ENCODE results near the gene CNOT1. TPM values are rescaled to one million over a fixed set of nuclear protein-coding genes. Genes with fewer than 3 reads are reported as not detected.

CNOT1 gene
- total and polyA plus RNA-seq, 4 donors, result 34.0 to 131 (median 78.5) TPM

DNA sequence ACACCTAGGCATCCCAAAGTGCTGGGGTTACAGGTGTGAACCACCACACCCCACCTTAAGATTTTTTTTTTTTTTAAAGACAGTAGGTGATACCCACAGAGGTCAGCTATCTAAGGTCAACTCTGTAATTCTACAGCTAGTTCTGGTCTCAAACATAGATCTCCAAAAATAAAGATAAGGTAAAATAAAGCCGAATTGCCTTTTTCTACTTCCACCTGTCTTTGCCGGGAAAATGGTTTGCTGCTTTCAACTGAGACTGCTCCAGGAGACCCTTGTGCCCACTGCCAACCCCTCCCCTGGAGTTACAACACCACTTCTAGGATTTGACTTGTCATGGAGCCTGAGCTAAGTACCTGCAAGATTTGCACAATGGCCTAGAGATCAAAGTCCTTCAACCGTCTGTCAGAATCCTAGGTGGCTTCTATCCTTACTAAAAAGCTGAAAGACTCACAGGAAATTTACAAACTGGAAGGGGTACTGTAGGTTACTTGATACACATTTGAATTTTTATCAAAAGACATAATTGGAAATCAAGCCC is 4.7 kb upstream of the CNOT1 start (continued):
- TF ChIP-seq NR2F2 (IDR thresholded peaks at IDR 0.05) (peak; percentile 30), TAF1 (conservative IDR thresholded peaks at IDR 0.05) (no peak)
- TF ChIP-seq, protein P1, sequence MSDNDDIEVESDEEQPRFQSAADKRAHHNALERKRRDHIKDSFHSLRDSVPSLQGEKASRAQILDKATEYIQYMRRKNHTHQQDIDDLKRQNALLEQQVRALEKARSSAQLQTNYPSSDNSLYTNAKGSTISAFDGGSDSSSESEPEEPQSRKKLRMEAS (IDR thresholded peaks at IDR 0.05), result no peak

DNA sequence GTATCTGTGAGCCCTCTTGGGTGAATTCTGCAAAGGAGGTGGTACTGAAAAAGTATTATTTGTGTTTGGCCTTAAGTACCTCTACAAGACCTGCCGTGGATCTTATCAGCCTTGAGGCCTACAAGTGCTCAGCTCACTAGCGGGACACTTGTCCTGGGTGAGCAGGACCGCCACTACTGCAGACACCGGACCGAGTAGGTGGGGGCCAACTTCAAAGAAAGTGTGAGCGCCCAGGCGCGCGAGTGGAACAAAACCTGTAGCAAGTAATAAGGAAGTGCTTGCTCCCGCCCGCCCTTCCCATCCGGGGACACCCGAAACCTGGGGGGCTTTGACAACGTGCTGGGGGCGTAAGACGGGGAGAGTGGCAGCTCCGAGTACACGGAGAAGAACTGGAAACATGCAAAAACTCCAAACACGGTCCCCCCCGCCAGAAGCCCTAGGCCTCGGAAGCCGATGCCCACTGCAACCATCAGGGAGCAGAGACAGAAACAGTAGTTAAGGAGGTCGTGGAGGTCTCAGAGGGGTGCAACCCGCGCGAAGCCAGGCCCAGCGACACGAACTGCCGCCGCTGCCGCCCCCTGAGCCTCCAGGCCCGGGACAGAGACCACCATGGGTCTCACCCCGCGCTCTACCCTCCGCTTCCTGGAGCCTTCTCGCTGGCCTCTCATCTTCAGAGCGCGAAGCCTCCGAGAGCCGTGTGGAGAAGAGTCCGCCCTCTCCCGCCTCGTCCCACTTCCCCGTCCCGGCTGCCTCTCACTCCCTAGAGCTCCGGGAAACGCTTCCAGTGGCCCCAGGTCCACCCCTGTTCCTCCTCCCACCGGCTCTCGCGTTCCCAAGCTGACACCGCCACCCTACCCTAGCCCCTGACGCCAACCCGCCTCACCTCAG is 537 bp downstream of the CNOT1 start:
- Histone ChIP-seq H3K4me3 (ENCODE audit: low read depth in 1 of 3, low read length in 3 of 3) (peak overlapping the region; percentile 86 to 97 (median 92)), H3K9me3 (ENCODE audit: control insufficient read depth in 4 of 4, low read length in 3 of 4) (no peaks in the 10 kb centered on the region), H3K36me3 (ENCODE audit: control insufficient read depth in 4 of 4, insufficient read depth in 3 of 4, low read depth in 1 of 4, low read length in 3 of 4) (peaks cover 0 to 5% (median under 1%) of the 10 kb centered on the region in 4 donors), H3K27ac (ENCODE audit: low read depth in 1 of 2, low read length in 2 of 2) (peak overlapping the region; percentile 93 to 97), H3K9ac (ENCODE audit: low read depth in 1 of 2, low read length in 2 of 2) (peak overlapping the region; percentile 70 to 92), H3K4me1 (ENCODE audit: control insufficient read depth in 4 of 4, insufficient read depth in 4 of 4, low read length in 3 of 4) (peaks cover 0 to 14% (median 9%) of the 10 kb centered on the region in 4 donors), H3K27me3 (ENCODE audit: control insufficient read depth in 4 of 4, insufficient read depth in 4 of 4, low read length in 3 of 4) (no peaks in the 10 kb centered on the region)
- TF ChIP-seq FOXA2 (IDR thresholded peaks at IDR 0.05) (no peak), RAD21 (IDR thresholded peaks at IDR 0.05) (no peak), JUND (IDR thresholded peaks at IDR 0.05) (no peak), NR2F2 (IDR thresholded peaks at IDR 0.05) (no peak), YY1 (IDR thresholded peaks at IDR 0.05) (no peak), EGR1 (IDR thresholded peaks at IDR 0.05; ENCODE audit: low read depth in 2 of 2) (no peak), GABPA (IDR thresholded peaks at IDR 0.05 in 1 of 2, conservative IDR thresholded peaks at IDR 0.05 in 1 of 2) (no peak), SP1 (IDR thresholded peaks at IDR 0.05) (no peak)
- TF ChIP-seq, protein P1 (IDR thresholded peaks at IDR 0.05), result no peak
- TF ChIP-seq, protein P2, sequence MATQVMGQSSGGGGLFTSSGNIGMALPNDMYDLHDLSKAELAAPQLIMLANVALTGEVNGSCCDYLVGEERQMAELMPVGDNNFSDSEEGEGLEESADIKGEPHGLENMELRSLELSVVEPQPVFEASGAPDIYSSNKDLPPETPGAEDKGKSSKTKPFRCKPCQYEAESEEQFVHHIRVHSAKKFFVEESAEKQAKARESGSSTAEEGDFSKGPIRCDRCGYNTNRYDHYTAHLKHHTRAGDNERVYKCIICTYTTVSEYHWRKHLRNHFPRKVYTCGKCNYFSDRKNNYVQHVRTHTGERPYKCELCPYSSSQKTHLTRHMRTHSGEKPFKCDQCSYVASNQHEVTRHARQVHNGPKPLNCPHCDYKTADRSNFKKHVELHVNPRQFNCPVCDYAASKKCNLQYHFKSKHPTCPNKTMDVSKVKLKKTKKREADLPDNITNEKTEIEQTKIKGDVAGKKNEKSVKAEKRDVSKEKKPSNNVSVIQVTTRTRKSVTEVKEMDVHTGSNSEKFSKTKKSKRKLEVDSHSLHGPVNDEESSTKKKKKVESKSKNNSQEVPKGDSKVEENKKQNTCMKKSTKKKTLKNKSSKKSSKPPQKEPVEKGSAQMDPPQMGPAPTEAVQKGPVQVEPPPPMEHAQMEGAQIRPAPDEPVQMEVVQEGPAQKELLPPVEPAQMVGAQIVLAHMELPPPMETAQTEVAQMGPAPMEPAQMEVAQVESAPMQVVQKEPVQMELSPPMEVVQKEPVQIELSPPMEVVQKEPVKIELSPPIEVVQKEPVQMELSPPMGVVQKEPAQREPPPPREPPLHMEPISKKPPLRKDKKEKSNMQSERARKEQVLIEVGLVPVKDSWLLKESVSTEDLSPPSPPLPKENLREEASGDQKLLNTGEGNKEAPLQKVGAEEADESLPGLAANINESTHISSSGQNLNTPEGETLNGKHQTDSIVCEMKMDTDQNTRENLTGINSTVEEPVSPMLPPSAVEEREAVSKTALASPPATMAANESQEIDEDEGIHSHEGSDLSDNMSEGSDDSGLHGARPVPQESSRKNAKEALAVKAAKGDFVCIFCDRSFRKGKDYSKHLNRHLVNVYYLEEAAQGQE (IDR thresholded peaks at IDR 0.05), result no peak
- TF ChIP-seq, protein P3, sequence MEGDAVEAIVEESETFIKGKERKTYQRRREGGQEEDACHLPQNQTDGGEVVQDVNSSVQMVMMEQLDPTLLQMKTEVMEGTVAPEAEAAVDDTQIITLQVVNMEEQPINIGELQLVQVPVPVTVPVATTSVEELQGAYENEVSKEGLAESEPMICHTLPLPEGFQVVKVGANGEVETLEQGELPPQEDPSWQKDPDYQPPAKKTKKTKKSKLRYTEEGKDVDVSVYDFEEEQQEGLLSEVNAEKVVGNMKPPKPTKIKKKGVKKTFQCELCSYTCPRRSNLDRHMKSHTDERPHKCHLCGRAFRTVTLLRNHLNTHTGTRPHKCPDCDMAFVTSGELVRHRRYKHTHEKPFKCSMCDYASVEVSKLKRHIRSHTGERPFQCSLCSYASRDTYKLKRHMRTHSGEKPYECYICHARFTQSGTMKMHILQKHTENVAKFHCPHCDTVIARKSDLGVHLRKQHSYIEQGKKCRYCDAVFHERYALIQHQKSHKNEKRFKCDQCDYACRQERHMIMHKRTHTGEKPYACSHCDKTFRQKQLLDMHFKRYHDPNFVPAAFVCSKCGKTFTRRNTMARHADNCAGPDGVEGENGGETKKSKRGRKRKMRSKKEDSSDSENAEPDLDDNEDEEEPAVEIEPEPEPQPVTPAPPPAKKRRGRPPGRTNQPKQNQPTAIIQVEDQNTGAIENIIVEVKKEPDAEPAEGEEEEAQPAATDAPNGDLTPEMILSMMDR (IDR thresholded peaks at IDR 0.05; ENCODE audit: low read depth, low read length, missing input control), result no peak
- TF ChIP-seq, protein P4, sequence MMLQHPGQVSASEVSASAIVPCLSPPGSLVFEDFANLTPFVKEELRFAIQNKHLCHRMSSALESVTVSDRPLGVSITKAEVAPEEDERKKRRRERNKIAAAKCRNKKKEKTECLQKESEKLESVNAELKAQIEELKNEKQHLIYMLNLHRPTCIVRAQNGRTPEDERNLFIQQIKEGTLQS (IDR thresholded peaks at IDR 0.05), result no peak
- under 1% methylated on average over 53 of the region's 53 CpGs for WGBS
- peak; percentile 64 for DNase-seq (ENCODE audit: low spot score)

All from liver (tissue), 9 donors.